NCI-H2029 treated with DMSO at 0.1 percent for 48 hours (cell line): ENCODE results near the gene MAP1B.
"Not testable (repeated sequence)": the region's sequence is repeated elsewhere in the genome, so short reads cannot be mapped to it uniquely, and the experiment has no call there.

ENCODE experiments used
- DNase-seq: peaks from one replicate; lab custom pipeline; 2025; lab: John Stamatoyannopoulos, UW

The MAP1B gene

DNA sequence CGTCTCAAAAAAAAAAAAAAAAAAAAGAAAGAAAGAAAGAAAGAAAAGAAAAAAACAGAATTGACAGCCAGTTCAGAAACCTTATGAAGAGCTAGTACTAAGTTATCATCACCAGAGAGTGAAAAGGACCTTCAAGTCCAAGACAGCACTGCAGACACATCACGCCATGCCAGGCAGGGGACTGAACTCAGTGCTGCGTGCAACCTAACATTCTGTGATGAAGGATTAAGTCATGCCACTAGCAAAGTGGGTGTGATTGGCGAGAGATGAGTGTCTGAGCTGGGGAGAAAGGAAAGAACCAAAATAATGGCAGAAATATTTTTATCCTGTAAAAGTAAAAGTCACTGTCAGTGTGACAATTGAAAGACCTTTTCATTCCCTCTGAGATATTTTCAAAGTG lies 54.7 kb downstream of the MAP1B start:
- DNase-seq = no peak

DNA sequence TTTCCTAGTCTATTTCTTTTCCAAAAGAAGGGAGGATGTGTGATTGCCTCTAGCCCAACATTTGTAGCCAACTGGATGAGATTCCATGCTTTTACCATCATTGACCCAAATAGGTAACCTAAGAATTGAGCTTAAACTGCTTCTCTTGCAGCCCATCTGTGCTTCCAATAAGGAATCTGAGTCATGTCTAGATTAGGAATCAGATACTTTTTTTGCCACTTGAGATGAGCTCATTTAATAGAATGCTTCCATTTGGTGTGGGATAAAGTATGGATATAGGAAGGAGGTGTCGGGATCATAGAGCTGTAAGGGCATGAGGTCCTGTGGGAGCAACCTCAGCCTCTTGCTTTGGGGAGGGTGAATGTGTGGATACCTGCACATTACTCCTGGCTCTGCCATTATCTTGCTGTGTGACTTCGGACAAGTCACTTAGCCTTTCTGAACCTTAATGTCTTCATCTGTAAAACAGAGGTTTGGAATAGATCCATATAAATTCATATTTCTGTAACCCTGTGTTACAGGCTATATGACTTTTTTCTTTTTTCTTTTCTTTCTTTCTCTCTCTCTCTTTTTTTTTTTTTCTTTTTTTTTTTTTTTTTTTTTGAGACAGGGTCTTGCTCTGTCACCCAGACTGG lies 56.2 kb downstream of the MAP1B start:
- DNase-seq = no peak

DNA sequence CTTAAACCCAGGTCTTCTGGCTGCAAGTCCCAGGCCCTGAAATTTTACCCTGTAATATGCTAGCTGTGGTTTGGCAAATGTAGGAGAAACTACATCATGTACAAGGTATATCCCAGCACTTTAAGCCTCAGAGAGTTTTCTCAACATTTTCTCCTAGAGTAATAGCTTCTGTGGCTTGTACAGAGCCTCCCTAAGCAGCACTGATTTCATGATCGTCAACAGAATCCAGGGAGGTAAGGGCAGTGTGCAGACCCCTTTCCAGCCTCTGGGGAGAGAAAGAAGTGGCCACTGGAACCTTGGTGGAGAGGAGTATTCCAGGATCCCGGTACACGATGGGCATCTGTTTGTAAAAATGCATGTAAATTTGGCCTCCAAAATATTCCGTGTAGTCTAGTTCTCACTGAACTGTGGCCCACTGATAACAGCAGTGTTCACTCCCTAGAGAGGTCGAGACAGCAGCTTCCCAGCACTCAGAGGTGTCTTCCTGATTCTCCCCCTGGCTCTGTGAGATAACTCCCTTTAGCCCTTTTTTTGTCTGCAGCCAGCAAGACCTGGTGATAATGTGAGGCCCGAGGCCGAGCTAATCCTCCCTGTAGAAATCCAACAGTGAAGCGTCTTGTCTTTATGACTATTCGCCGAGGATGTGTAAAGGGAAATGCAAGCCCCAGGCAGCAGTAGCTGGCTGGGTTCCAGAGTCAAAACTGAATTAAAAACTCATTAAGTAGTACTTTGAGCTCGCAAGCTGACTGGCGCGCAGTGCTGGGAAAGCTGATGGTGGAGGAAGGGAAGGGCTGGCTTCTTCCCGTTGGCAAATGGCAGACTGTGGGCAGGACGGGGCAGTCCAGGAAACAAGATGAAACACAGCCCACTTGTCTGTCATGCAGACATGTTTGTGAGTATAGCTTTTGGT lies 59.0 kb downstream of the MAP1B start:
- DNase-seq = peak; percentile 67

DNA sequence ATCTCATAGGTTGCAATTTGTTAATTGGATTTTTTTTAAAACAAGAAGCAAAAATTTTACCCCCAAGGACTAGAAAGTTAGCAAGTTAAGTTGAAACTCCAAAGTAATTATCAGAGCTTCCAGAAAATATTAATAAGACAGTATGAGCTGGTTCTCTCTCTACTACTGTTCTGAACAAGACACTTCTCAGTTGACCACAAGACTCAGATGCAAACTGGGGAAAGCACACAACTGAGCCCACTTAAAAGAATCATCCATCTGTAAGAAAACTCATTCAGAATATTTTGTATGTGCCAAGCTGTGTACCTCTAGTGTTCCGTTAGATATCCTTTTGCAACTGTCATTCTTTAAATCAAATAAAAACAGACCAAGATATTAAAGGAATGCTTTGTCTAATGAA lies 60.0 kb downstream of the MAP1B start:
- no peak for DNase-seq

DNA sequence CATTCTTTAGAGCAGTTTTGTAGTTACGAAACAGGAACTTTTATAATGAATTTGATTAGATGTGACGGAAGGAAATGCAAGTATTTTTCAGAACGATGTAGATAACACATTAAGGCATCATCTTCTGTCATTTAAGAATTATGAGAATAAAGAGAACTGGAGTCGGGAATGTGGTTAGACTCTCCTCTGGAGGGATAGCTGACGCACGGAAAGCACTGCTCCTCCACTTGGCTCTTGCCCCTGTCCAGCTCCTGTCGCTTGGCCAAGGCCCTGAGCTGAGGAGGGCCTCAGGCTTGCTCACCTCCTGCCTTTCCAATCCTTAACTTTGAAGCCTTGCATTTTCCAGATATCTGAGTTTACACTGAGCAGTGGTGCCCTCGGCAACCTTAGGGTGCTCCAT lies 60.5 kb downstream of the MAP1B start:
- no peak for DNase-seq

DNA sequence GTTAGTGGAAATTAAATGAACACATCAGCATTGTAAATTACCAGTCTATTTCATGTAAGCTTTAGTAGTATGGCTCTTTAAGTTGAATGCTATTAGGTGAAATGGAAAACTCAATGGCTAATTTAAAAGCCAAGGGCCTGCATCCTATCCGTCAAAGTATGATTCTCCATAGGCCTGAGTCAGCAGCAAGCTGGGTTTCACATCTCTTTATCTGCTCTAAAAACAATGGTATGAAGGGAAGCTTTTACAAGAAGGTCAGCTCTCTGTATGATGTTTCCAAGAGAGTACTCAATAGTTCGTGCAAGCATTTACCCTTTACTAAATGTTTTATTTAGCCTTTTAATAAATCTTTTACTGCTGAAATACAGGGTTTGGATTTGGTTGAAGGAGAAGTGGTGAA lies 62.8 kb downstream of the MAP1B start:
- DNase-seq = no peak

DNA sequence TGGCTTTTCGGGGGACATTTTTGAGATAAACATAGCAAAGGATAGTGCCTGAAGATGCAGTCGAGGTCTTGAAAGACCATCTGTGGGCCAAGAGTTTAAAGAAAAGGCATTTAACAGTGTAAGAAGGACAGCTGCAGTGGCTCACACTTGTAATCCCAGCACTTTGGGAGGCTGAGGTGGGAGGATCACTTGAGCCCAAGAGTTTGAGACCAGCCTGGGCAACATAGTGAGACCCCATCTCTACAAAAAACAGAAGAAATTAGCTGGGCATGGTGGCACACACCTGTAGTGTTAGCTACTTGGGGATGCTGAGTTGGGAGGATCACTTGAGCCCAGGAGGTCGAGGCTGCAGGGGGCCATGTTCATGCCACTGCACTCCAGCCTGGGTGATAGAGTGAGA lies 63.9 kb downstream of the MAP1B start:
- DNase-seq = not testable (repeated sequence)

DNA sequence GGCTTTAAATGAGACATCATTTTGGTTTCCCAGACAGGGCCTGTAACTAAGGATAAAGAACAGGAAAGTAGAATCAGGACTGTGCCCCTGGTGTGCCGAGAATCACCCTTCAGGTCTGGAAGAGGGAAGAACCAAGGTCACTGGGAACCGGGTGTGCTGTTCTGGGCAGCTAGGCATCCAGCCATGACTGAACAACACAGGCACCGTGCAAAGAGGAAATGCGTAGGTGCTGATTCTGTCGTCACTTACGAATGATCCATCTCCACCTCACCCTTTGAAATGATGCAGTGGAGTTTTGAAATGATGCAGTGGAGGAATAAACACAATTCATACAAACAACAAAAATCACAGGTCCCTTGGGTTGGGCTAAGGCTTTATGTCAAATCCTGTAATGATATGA lies 64.4 kb downstream of the MAP1B start:
- no peak for DNase-seq

DNA sequence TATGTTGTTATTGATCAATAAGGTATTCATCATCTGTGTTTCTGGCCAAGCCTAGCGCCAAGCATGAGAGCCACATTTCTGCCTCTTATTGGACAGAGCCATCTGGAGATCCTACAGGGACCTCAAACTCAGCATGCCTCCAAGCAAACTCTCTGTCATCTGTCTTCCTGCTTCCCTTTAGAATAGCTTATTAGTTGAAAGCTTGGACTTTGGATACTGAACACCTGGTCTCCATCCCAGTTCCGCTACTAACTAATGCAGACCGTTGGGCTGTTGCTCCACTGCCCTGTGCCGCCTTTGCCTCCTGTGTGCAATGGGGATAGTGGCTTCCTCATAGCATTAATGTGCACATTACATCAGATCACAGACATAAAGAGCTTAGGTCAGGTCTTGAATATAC lies 65.5 kb downstream of the MAP1B start:
- DNase-seq = no peak

DNA sequence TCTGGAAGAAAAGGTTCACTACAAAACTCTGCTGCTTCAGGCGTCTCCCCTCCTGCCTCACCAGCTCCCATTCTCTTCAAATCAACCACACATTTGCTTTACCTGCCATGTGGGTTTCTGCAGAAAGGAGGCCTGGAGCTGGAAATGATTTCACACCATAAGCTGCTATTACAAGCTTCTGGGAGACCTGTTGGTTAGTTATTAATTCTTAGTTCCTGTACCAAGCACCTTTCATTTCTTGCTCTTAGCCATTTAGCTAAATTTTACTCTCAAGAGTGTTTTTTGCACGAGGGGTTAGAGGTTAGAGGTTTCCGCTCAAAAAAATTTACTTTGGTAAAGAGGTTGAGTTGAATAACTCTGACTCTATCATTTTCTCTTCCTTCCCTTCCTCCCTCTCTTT lies 70.3 kb downstream of the MAP1B start:
- no peak for DNase-seq

DNA sequence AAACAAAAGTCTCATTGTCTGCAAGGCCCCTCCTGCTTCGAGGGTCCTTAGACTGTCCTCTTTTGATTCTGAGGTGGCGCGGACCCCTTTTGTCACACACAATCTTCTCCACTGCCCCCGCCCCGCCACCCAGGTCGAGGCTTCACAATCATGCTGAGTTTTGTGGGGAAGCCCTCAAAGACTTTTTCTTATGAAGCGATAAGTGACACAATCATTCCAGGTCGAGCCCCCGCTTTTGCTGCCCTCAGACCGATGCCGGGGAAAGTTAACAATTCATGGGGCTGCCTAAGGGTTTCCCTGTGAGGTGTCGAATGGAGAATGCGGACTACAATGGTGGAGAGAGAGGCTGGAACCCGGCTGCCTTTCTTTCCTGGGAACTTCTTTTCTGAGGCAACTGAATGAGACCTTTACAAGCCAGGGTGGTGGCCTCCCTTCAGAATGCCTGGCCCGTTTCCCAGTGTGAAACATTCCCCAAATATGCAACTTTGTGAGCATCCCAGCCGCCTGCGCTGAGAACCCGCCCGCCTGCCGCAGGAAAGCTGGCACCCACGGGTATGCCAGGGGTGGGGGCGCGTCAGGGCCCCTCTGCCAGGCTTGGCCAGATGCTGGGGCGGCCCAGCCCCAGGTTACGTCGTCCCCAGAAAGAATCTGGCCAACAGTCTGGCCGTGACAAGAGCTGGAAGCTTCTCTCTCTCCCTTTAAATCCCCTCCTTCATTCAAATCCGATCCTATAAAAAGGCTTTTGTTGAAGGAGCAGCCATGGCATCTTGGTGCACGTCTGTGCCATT lies 71.9 kb downstream of the MAP1B start:
- DNase-seq = no peak

DNA sequence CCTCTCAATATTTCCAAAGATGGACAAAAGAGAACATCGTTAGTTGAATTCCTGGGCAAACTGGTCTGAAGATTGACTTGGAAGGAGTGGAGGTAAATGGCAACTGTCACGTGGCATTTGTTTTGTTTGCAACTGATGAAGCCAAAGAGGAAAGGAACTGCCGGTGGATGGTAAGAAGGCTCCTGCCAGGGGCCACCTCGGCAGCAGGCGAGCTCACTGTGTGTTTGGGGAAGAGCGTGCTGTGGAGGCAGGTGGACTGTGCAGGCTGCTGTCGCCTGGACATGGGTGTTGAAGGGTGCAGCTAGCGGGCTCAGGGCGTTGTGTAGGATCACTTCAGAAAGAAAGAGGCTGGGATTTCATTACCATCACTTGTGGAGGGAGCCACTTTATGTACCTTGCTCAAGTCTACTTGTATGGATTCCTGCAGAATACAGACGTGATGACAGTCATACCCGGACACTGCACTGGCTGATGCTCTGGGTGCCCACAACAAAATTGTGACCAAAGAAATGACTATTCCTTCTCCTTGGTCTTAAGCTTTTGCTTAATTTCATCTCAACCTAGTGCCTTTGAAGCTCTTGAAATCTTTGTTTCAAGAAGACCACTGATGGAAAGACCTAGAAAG lies 72.7 kb downstream of the MAP1B start:
- DNase-seq = no peak

DNA sequence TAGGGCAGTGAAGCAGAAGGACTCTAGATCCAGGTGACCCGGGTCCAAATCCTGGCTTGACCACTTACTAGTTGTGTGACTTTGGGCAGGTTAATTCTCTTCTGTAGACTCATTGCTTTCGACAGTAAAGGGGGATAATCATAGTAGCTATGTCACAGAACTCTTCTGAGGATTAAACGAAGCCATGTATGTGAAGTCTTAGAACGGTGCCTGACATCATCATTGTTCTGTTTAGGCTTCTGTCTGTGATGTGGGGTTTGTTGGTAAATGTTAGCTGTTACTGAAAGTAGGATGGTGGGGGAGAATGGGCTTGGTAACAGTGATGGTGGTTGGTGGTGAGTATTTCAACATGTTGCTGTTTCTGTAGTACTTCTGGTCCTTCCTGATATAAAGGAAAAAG lies 73.7 kb downstream of the MAP1B start:
- no peak for DNase-seq

DNA sequence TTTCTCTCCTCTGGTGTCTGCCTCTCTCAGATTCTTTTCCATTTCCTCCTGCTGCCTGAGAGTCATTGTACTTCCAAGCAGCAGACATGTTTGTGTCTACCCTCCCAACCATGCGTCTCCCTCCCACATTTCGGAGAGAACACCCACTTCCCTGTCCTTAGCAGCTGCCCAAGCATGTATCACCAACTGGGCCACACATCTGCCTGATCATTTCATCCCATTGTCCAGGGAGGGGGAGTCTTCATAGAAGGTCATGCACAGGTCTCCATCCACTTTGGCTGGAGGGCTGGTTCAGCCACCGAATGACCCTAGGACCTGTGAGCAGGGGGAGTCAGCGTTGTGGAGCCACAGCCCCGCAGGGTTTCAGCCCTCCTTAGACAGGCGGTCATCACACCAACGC lies 75.4 kb downstream of the MAP1B start:
- DNase-seq = no peak

DNA sequence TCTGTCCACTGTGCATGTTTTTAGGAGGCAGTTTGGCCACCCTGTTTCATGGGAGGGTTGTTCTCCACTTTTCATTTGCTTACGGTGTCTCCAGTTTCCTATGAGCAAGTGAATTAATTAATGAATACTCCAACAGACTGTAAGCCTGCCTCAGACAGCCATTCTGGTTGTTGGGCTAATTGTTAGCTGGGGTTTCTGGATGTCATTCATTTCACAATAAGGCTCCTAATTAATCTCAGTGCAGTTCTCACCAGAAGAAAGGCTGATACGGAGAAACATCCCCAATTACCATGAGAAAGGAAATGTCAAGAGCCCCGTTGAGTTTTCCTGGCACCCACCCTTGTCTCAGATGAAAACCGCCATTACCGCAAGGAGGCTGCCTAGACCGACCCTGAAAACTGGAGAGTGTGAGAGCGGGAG lies 75.8 kb downstream of the MAP1B start:
- no peak for DNase-seq

DNA sequence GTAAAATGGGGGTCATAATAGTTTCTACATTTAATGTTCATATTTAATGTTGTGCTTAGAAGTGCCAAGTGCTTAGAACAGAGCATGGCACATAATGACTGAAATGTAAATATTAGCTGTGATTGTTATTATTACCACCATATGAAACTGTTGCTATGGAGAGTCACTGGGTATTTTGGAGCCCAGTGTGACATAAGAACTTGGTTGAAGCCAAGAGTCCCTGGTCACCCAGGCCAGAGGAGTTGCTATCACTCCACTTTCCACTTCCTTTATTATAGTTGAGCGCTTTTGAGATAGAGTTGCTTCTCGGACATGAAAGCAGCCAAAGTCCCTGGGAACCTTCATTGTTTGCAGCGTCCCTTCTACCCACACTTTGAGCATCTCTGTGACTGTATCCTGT lies 77.1 kb downstream of the MAP1B start:
- no peak for DNase-seq

DNA sequence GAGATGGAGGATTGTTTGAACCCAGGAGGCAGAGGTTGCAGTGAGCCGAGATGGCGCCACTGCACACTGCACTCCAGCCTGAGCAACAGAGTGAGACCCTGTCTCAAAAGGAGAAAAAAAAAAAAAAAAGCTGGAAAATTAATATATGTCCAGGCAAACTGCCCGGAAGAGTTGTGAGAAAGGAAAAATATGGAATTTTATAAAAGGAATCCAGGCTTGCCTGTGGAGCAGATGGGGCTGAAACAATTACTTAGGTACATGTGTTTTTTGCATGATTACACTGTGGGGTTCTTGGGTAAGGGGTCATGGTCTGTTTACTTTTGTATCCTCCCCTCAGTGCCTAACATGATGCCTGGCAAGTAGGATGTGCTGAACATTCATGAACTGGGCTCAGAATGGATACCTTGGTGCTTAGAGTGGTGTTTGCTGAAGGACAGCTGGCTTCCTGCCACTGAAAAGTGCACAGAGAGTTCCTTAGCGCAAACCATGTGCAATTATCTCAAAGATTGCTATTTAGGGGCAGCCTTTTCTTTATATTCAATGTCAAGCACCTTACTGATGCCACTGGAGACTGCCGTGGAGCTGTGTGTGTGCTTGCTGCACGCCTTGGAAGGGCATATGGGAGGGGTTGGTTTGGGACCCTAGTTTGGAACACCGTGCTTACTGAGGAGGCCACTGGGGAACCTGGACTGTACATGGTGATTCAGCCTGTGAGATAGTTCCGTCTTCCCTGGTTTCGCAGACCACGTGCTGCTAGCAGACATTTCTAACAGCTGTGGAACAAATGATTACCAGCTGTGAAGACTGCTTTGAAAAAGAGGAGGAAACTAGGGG lies 78.4 kb downstream of the MAP1B start:
- peak; percentile 10 for DNase-seq

DNA sequence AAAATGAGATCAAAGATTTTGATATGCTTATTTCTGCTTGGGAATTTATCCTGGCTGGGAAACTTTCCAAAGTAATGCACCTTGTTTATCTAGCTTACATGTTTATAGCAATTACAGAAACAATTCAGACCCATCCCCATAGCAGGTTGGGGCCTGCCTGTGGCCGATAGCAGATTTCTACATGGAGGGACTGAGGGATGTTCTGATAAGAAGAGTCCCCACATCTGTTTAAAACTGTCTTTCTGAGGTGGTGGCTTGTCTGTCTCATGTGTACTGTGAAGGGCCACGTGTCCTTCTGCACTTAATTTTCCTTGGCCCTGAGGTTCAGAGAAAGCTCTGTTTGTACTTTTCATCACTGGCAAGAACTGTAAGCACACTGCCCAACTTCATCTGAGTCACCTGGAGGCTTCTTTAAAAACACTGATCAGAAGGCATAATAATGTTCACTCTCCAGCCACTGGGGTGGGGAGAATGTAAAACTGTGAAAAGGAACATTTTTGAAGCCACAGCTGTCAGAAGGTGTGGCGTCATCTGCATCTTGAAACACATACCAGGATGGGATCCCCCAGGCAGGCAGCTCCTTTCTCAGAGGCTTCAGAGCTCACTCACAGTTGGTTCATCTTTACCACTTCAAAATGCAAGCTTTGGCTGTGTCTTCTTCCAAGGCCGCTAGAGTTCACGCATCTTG lies 80.3 kb downstream of the MAP1B start:
- no peak for DNase-seq

DNA sequence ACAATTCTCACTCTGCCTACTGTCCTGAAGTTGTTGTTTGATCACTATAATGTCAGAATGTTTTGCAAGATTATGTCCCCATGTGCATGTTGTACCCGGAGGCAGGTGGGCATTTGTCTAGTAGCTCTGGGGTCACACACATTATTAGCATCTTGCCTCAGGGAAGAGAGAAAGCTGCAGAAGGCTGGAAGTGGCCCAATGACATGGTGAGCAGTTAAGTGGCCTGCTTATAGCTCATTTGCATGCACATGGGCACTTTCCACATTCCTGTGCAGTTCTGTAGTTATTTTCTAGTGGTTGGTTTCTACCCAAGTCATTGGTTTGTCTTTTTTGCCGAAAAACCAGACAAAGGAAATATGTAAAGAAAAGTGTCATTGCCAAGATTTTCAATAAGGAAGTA lies 80.9 kb downstream of the MAP1B start:
- no peak for DNase-seq

DNA sequence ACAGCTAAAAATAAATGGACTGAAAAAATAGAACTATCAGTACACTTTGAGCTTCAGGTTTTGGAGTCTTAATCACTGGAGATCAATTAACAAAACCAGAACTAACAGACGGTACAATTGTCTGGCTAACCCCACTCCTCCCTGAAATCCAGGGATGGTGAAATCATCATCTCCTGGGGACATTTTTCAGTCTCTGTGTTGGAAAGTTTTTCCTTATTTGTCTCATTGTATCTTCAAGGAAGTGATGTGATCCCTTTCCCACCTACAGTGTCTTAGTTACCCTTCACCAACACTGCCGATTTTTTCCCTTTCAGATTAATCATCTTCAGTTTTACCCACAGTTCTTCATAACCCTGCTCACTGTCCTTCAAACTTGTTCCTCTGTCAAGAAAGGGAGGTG lies 81.9 kb downstream of the MAP1B start:
- no peak for DNase-seq

DNA sequence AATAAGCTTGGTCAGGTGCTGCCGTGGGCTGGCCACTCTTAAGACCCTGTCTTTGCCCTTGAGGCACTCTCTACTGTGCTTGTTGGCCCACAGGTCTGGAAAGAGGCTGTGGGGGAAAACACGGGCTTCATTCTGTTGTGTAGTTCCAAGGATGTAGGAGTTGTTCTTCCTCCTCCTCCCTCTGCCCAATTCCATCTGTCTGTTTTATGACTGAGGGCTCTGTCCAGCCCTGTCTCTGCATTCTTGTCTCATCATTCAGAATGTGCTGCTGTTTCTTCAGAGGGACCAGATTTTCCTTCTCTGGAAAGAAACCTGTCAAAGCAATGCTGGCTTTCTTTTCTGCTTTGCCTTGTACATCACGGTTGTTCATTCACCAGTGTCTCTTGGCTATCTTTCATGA lies 84.1 kb downstream of the MAP1B start:
- no peak for DNase-seq
